ENCODE measurements around the gene NGRN.

DNA sequence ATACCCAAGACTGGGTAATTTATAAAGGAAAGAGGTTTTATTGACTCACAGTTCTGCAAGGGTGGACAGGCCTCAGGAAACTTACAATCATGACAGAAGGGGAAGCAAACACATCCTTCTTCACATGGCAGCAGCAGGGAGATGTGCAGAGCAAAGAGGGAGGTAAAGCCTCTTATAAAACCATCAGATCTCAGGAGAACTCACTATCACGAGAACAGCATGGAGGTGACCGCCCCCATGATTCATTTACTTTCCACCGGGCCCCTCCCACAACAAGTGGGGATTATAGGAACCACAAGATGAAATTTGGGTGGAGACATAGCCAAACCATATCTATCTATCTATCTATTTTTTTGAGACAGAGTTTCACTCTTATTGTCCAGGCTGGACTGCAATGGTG is 26.1 kb upstream of the NGRN start:
- TF ChIP-seq, protein P1, sequence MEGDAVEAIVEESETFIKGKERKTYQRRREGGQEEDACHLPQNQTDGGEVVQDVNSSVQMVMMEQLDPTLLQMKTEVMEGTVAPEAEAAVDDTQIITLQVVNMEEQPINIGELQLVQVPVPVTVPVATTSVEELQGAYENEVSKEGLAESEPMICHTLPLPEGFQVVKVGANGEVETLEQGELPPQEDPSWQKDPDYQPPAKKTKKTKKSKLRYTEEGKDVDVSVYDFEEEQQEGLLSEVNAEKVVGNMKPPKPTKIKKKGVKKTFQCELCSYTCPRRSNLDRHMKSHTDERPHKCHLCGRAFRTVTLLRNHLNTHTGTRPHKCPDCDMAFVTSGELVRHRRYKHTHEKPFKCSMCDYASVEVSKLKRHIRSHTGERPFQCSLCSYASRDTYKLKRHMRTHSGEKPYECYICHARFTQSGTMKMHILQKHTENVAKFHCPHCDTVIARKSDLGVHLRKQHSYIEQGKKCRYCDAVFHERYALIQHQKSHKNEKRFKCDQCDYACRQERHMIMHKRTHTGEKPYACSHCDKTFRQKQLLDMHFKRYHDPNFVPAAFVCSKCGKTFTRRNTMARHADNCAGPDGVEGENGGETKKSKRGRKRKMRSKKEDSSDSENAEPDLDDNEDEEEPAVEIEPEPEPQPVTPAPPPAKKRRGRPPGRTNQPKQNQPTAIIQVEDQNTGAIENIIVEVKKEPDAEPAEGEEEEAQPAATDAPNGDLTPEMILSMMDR (conservative IDR thresholded peaks at IDR 0.05; ENCODE audit: low read length) = no peak
- TF ChIP-seq EZH2phosphoT487 (IDR thresholded peaks at IDR 0.05; ENCODE audit: borderline replicate concordance, low read depth, low read length) = no peak

Measured in OCI-LY7 (cell line).